Caco-2 (cell line): ENCODE measurements around the gene PDK2. TPM values are rescaled to one million over a fixed set of nuclear protein-coding genes. Genes with fewer than 3 reads are reported as not detected.

Experiments
- BruUV-seq: library from RNA; stranded (reverse); fragments of 400-500 nt; replicated peaks from 2 replicates; lab custom pipeline; 2021; lab: Mats Ljungman, UMichigan
- CTCF ChIA-PET: fragments of 300-600 bp; sonication (Branson Sonifier 250); formaldehyde crosslinking; loops from one replicate; lab custom pipeline; 2022; ENCODE audit warnings: antibody characterized with exemption; lab: Charles Lee
- POLR2A ChIA-PET: fragments of 300-600 bp; sonication (Branson Sonifier 250); formaldehyde crosslinking; loops from one replicate; lab custom pipeline; 2022; ENCODE audit warnings: antibody characterized with exemption; lab: Charles Lee
- DNase-seq, 2 experiments: peaks; one replicate each; pipeline versions ENCODE4 v3.0.0 to v3.0.0-alpha.2; 2020 to 2022
- H3K27me3 ChIP-seq: replicated peaks from 2 replicates; pipeline ENCODE4 v1.6.0; 2011; ENCODE audit warnings: low read length; ENCODE audit not compliant: control insufficient read depth, insufficient read depth
- H3K36me3 ChIP-seq: 2 replicates; pipeline ENCODE4 v1.5.1; 2011; ENCODE audit warnings: low read length; ENCODE audit not compliant: control insufficient read depth, insufficient read depth
- H3K4me1 ChIP-seq: fragments of 250-450 bp; sonication (Bioruptor Pico); 2 replicates; pipeline ENCODE4 v1.5.1; 2020; ENCODE audit warnings: mild to moderate bottlenecking
- H3K4me3 ChIP-seq: 2 replicates; pipeline ENCODE4 v1.5.1; 2011; ENCODE audit warnings: low read depth, mild to moderate bottlenecking, control low read depth, low read length
- H3K9me3 ChIP-seq: fragments of 250-450 bp; sonication (Bioruptor Pico); 2 replicates; pipeline ENCODE4 v1.5.1; 2020; ENCODE audit warnings: mild to moderate bottlenecking, moderate library complexity
- H3K27ac Mint-ChIP-seq: one replicate; pipeline ENCODE4 v1.8.0; 2022; ENCODE audit warnings: mixed read lengths; ENCODE audit not compliant: unreplicated experiment
- H3K27me3 Mint-ChIP-seq: one replicate; pipeline ENCODE4 v1.8.0; 2022; ENCODE audit warnings: mixed read lengths; ENCODE audit not compliant: insufficient read depth, unreplicated experiment
- H3K36me3 Mint-ChIP-seq: one replicate; pipeline ENCODE4 v1.8.0; 2022; ENCODE audit warnings: mild to moderate bottlenecking, mixed read lengths; ENCODE audit not compliant: insufficient read depth, unreplicated experiment
- H3K4me1 Mint-ChIP-seq: one replicate; pipeline ENCODE4 v1.8.0; 2022; ENCODE audit warnings: low read depth, mixed read lengths; ENCODE audit not compliant: unreplicated experiment
- H3K4me3 Mint-ChIP-seq: one replicate; pipeline ENCODE4 v1.8.0; 2022; ENCODE audit warnings: mild to moderate bottlenecking, moderate library complexity, mixed read lengths; ENCODE audit not compliant: unreplicated experiment
- H3K9me3 Mint-ChIP-seq: one replicate; pipeline ENCODE4 v1.8.0; 2022; ENCODE audit warnings: mixed read lengths; ENCODE audit not compliant: unreplicated experiment
- intact Hi-C: fragments of 100-400 bp; cut with micrococcal nuclease; formaldehyde crosslinking; loops from one replicate; pipeline ENCODE4 v1.10.0; 2022; ENCODE audit not compliant: unreplicated experiment
- total RNA-seq: library from RNA; stranded (reverse); gene quantifications from 2 replicates; pipeline ENCODE4 v1.2.3, GENCODE V29; 2022
- TF ChIP-seq, protein P1 (sequence below), 2 experiments: fragments of 200-600 bp in 1 of 2; IDR thresholded peaks; 1 replicate in 1 of 2; 2 replicates in 1 of 2; pipeline versions ENCODE4 v1.5.1 to v1.8.0; 2011 to 2022; ENCODE audit warnings: antibody characterized with exemption in 1 of 2, control low read depth in 1 of 2, inconsistent platforms in 1 of 2, low read depth in 1 of 2, low read length in 1 of 2, mild to moderate bottlenecking in 1 of 2, moderate library complexity in 1 of 2; ENCODE audit not compliant: insufficient read depth in 1 of 2, severe bottlenecking in 1 of 2, unreplicated experiment in 1 of 2

PDK2 gene
- total RNA-seq, 1 experiment from 2014 or later = 10.5 TPM

GRCh38 chr17:50091918-50092285, 3.2 kb upstream of the PDK2 start:
- Histone ChIP-seq H3K36me3 (no peaks in the 10 kb centered on the region), H3K4me1 (no peaks in the 10 kb centered on the region), H3K9me3 (no peaks in the 10 kb centered on the region), H3K27me3 (no peaks in the 10 kb centered on the region), H3K4me3 (no peak overlapping the region)
- POLR2A ChIA-PET = no interaction called here
- Mint-ChIP-seq H3K4me1 (no peaks in the 10 kb centered on the region), H3K27ac (no peak overlapping the region), H3K9me3 (no peaks in the 10 kb centered on the region), H3K4me3 (no peak overlapping the region), H3K27me3 (no peaks in the 10 kb centered on the region), H3K36me3 (no peaks in the 10 kb centered on the region)
- BruUV-seq = no TSS peak
- CTCF ChIA-PET = interaction anchor here (0.6 kb wide), 1 partner anchor 55 kb away, joined by 4 read pairs; no protein-coding TSS in a partner anchor
- DNase-seq = no peak
- TF ChIP-seq, protein P1, sequence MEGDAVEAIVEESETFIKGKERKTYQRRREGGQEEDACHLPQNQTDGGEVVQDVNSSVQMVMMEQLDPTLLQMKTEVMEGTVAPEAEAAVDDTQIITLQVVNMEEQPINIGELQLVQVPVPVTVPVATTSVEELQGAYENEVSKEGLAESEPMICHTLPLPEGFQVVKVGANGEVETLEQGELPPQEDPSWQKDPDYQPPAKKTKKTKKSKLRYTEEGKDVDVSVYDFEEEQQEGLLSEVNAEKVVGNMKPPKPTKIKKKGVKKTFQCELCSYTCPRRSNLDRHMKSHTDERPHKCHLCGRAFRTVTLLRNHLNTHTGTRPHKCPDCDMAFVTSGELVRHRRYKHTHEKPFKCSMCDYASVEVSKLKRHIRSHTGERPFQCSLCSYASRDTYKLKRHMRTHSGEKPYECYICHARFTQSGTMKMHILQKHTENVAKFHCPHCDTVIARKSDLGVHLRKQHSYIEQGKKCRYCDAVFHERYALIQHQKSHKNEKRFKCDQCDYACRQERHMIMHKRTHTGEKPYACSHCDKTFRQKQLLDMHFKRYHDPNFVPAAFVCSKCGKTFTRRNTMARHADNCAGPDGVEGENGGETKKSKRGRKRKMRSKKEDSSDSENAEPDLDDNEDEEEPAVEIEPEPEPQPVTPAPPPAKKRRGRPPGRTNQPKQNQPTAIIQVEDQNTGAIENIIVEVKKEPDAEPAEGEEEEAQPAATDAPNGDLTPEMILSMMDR (IDR thresholded peaks at IDR 0.05; ENCODE audit: insufficient read depth in 1 of 2, low read depth in 1 of 2, low read length in 1 of 2, severe bottlenecking in 1 of 2, unreplicated experiment in 1 of 2) = no peak
- intact Hi-C loops = loop anchor here (5.0 kb wide), 1 partner anchor 205 kb away; no protein-coding TSS in a partner anchor

- Mint-ChIP-seq H3K4me1 (no peaks in the 10 kb centered on the region), H3K4me3 (no peak overlapping the region), H3K27ac (no peak overlapping the region), H3K9me3 (no peaks in the 10 kb centered on the region), H3K36me3 (no peaks in the 10 kb centered on the region), H3K27me3 (no peaks in the 10 kb centered on the region)
- intact Hi-C loops = loop anchor here (5.0 kb wide), 1 partner anchor 204 kb away; no protein-coding TSS in a partner anchor
- DNase-seq = no peak
- TF ChIP-seq, protein P1 (IDR thresholded peaks at IDR 0.05; ENCODE audit: insufficient read depth in 1 of 2, low read depth in 1 of 2, low read length in 1 of 2, severe bottlenecking in 1 of 2, unreplicated experiment in 1 of 2) = no peak
- Histone ChIP-seq H3K9me3 (no peaks in the 10 kb centered on the region), H3K4me3 (no peak overlapping the region), H3K36me3 (no peaks in the 10 kb centered on the region), H3K4me1 (no peaks in the 10 kb centered on the region), H3K27me3 (no peaks in the 10 kb centered on the region)
- BruUV-seq = no TSS peak
- ChIA-PET POLR2A (no interaction called here), CTCF (no interaction called here)
These were observed 1.9 kb upstream of the PDK2 start for GRCh38 chr17:50093246-50093645.

- H3K27me3 ChIP-seq = no peaks in the 10 kb centered on the region
- Mint-ChIP-seq H3K4me3 (no peak overlapping the region), H3K4me1 (no peaks in the 10 kb centered on the region), H3K9me3 (no peaks in the 10 kb centered on the region), H3K27ac (no peak overlapping the region), H3K36me3 (no peaks in the 10 kb centered on the region), H3K27me3 (no peaks in the 10 kb centered on the region)
- no peaks in the 10 kb centered on the region for H3K36me3 ChIP-seq
- no TSS peak for BruUV-seq
- no peak overlapping the region for H3K4me3 ChIP-seq
- intact Hi-C loops = loop anchor here (5.0 kb wide), 1 partner anchor 203 kb away; no protein-coding TSS in a partner anchor
- ChIA-PET CTCF (interaction anchor here (0.9 to 1.5 kb wide), 6 partner anchors 39 to 305 kb away, joined by 3 to 9 read pairs (median 4); partner anchors contain the start of gene KAT7), POLR2A (no interaction called here)
- TF ChIP-seq, protein P1 (IDR thresholded peaks at IDR 0.05; ENCODE audit: insufficient read depth in 1 of 2, low read depth in 1 of 2, low read length in 1 of 2, severe bottlenecking in 1 of 2, unreplicated experiment in 1 of 2) = no peak
- H3K9me3 ChIP-seq = no peaks in the 10 kb centered on the region
- no peak for DNase-seq
- H3K4me1 ChIP-seq = no peaks in the 10 kb centered on the region
These were observed 1.3 kb upstream of the PDK2 start for GRCh38 chr17:50093807-50094206.
